Measurements from ENCODE around the gene RNF125. TPM values are rescaled to one million over a fixed set of nuclear protein-coding genes. Genes with fewer than 3 reads are reported as not detected.

Gene RNF125
- total RNA-seq (2021; fragmentation: NEBNext Ultra II Directional; extraction: Animal tissue kit (Norgen Biotek cat#: 25700)) = under 1 TPM; 0.12 to 0.66 (median 0.22) TPM
- long read RNA-seq = 0 reads

- Mint-ChIP-seq H3K9me3 (no peaks in the 10 kb centered on the region), H3K36me3 (ENCODE audit: low read depth) (no peaks in the 10 kb centered on the region), H3K27ac (no peak within 1 kb of the TSS), H3K27me3 (ENCODE audit: insufficient read depth) (peaks cover 31% of the 10 kb centered on the region), H3K4me1 (ENCODE audit: low read depth) (peaks cover 6% of the 10 kb centered on the region), H3K4me3 (peak within 1 kb of the TSS; percentile 87)
- DNase-seq = peak; percentile 36
- no peak for TF ChIP-seq CTCF (IDR thresholded peaks at IDR 0.05)
Observed at GRCh38 chr18:32018331-32019250, at the start of gene RNF125. Gene RNF125 (plus strand): TSS chr18:32018825. CDS start chr18:32018864, 39 bp downstream.

GRCh38 chr18:31970617-31971016, 48.0 kb upstream of the RNF125 start:
- DNase-seq = no peak
- H3K4me3 Mint-ChIP-seq = no peak overlapping the region
- H3K27ac Mint-ChIP-seq = no peak overlapping the region
- TF ChIP-seq CTCF (IDR thresholded peaks at IDR 0.05) = no peak
- no peaks in the 10 kb centered on the region for H3K4me1 Mint-ChIP-seq (ENCODE audit: low read depth)
- H3K36me3 Mint-ChIP-seq (ENCODE audit: low read depth) = no peaks in the 10 kb centered on the region; the same call in 1 of the 2 replicates
- H3K27me3 Mint-ChIP-seq (ENCODE audit: insufficient read depth) = peaks cover 12% of the 10 kb centered on the region
- peaks cover 25% of the 10 kb centered on the region for H3K9me3 Mint-ChIP-seq

GRCh38 chr18:31973929-31974546, 44.6 kb upstream of the RNF125 start:
- Mint-ChIP-seq H3K9me3 (peaks cover 32% of the 10 kb centered on the region), H3K4me3 (no peak overlapping the region), H3K27ac (no peak overlapping the region), H3K4me1 (ENCODE audit: low read depth) (no peaks in the 10 kb centered on the region), H3K27me3 (ENCODE audit: insufficient read depth) (peaks cover 13% of the 10 kb centered on the region), H3K36me3 (ENCODE audit: low read depth) (no peaks in the 10 kb centered on the region; the same call in none of the 2 replicates)
- no peak for DNase-seq
- no peak for TF ChIP-seq CTCF (IDR thresholded peaks at IDR 0.05)

- no peak for TF ChIP-seq CTCF (IDR thresholded peaks at IDR 0.05)
- no peak for DNase-seq
- Mint-ChIP-seq H3K27ac (no peak overlapping the region), H3K4me3 (no peak overlapping the region), H3K9me3 (peaks cover 32% of the 10 kb centered on the region), H3K27me3 (ENCODE audit: insufficient read depth) (peaks cover 10% of the 10 kb centered on the region), H3K4me1 (ENCODE audit: low read depth) (no peaks in the 10 kb centered on the region), H3K36me3 (ENCODE audit: low read depth) (no peaks in the 10 kb centered on the region; the same call in none of the 2 replicates)
Observed at GRCh38 chr18:31976242-31976641, 42.4 kb upstream of the RNF125 start.

GRCh38 chr18:31977270-31977872, 41.3 kb upstream of the RNF125 start:
- no peaks in the 10 kb centered on the region for H3K4me1 Mint-ChIP-seq (ENCODE audit: low read depth)
- DNase-seq = peak; percentile 38
- no peak overlapping the region for H3K27ac Mint-ChIP-seq
- H3K27me3 Mint-ChIP-seq (ENCODE audit: insufficient read depth) = peaks cover 10% of the 10 kb centered on the region
- H3K36me3 Mint-ChIP-seq (ENCODE audit: low read depth) = no peaks in the 10 kb centered on the region; the same call in none of the 2 replicates
- peaks cover 30% of the 10 kb centered on the region for H3K9me3 Mint-ChIP-seq
- peak; percentile 82 for TF ChIP-seq CTCF (IDR thresholded peaks at IDR 0.05)
- no peak overlapping the region for H3K4me3 Mint-ChIP-seq
